Anterior cingulate cortex (tissue), 58 donors: Measurements from ENCODE around the gene KLK5.
"Not testable (repeated sequence)": the region's sequence is repeated elsewhere in the genome, so short reads cannot be mapped to it uniquely, and the experiment has no call there.

Source experiments
- DNase-seq, 58 donors: peaks; one replicate each; lab custom pipeline; 2025; lab: John Stamatoyannopoulos, UW

The KLK5 gene, protein sequence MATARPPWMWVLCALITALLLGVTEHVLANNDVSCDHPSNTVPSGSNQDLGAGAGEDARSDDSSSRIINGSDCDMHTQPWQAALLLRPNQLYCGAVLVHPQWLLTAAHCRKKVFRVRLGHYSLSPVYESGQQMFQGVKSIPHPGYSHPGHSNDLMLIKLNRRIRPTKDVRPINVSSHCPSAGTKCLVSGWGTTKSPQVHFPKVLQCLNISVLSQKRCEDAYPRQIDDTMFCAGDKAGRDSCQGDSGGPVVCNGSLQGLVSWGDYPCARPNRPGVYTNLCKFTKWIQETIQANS

DNA sequence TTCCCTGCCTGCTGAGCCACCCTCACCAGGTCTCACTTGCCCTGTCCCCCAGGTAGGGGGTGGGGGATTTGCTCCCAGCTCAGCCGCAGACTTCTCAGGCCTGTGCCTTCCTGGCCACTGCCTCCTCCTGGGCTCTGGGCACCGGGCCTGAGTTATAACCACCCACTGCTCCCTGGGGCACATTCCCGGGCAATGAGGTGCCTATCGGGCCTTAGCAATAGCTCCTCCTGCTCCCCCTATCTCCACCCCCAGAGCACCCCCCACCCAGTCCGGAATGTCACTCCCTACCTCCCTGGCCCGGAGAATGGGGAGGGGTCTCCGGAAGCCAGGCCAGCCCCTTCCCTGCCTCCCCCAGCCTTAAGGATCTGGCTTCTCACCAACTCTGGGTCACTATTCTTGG is at the start of gene KLK5:
Gene KLK5 (minus strand): TSS at position 129 of the 400 bp plus-strand sequence. CDS start 381 bp downstream, outside the sequence.
- DNase-seq, result no peak

DNA sequence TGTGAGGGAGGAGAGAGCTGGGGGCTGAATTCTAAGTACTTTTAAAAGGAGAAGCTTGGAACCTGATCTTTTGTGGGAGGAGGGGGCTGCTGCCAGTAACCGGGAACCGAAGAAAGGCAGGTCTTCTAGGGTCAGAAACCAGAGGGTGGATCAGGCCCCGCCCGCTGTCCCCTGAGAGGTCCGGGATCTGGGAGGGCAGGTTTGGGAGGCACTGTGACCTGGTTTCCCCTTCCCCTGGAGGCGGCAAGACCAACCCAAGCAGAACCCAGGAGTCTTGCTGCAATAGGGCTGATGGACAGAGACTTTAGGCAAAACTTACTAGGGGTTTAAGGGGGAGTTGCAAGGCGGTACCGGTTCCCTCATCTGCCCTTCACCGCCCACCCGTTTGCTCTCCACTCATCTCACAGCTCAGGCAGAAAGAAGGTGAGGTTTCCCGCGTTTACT is 49.3 kb upstream of the KLK5 start:
- DNase-seq, result no peak

DNA sequence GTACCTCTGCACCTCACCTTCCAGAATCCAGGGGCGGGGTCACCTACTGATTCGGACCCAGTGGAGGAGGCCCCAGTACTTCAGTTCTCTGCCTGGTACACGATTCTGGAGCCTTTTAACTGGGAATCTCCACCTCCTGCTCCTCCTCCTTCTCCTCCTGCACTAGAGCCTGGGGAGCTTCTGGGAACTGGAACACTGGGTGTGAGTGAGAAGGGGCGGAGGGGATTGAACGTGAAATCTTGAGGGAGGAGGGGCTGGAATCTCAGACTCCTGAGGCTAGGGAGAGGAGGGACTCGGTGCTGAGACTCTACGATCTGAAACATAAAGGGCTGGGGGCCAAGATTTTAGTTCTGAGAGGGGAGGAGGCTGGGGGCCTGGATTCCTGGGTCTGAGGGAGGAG is 48.7 kb upstream of the KLK5 start, which contains the start of gene KLK8:
Gene KLK8 (minus strand): TSS at position 90 of the 400 bp plus-strand sequence. CDS start 437 bp downstream, outside the sequence.
- DNase-seq, result no peak

DNA sequence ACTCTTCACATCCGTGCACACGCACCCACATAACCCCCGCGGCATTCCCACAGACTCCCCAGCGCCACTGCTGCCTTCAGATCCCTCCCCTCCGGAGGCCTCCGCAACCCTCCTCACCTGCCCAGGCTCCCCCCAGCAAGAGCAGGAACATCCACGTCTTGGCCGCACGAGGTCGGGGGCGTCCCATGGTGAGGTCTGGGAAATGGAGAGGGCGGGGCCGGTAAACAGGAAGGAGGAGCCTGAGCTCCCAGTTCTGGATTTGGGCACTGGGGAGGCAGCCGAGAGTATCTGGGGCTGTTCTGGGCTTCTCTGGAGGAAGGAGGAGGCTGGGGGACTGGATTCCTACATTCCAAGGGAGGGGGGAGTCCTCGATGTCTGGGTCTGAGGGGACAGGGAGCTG is 48.1 kb upstream of the KLK5 start:
- DNase-seq, result no peak

DNA sequence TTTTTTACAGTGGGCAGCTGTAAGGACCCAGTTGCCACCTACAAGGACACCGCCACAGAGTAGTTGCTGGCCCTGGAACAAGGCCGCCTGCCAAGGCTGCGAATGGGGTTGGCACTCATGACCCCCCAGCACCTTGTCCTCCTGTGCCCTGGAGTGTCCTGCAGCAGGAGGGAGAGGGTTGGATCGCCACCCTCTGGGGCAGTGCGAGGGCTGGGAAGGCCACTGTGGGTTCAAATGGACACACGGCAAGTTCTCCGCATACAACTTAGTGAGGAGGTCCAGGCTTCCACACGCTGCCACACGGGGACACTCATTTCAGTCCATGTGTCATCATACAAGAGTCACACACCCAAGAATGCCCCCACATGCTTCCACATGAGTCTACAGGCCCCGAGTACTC is 47.6 kb upstream of the KLK5 start:
- no peak for DNase-seq

DNA sequence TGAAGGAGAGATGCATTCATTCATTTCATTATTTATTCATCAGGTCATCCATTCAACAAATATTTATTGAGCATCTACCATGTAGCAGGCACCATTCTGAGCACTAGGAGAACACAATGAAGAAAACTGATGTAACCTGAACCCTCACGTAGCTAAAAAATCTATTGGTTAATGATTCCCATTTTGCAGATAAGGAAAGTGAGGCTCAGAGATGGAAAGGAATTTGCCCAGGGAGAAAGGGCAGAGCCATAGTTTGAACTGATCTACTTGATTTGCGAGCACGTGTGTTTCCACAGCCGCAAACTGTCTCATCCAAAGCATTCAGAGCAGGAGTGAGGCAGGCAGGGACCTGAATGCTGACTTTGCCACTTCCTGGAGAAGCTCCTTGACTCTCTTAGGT is 45.8 kb upstream of the KLK5 start:
- no peak for DNase-seq

DNA sequence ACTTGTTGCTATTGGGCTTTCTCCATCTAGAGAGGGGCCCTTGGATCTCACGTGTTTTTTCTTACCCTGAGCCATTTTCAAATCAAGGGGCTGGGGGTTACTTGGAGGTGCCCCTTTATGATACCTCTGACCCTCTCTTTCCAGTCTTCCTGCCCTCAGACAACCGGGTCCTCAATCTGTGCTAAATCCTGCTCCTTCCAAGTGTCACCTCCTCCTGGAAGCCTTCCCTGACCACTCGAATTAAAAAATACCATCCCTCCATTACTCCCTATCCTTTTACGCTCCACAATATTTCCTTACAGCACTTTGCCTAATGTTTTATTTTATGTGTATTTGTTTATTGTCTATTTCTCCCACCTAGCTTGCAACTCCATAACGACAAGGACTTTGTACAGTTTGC is 45.2 kb upstream of the KLK5 start:
- DNase-seq, result no peak

DNA sequence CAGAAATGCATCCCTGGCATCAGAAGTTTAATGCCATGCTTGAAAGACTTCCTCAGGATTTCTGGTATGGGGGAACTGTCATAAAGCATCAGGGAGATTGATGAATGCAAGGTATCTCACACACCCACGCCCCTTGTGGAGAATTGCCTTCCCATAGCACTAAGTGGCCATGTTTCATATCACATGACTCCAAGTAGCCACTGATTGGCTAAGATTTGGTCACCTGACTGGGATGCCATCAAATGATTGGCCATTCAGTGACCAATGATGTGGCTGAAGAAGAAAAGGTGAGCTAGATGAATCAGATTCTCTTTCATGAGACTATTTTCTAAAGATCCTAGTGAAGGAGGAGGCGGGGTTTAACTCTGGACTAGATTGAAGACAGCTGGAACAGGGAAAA is 41.3 kb upstream of the KLK5 start:
- DNase-seq, result no peak

DNA sequence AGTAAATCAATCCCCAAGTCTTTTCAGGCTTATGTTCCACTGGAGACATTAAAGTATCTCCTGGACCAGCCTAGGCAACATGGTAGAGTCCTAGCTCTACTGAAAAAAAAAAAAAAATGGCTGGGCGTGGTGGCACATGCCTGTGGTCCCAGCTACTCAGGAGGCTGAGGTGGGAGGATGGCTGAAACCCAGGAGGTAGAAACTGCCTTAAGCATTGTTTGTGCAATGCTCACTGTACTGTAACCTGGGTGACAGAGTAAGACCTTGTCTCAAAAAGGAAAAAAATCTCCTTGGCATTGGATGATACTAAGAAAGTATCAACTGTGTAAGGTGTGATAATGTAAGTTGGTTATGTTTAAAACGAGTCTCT is 39.8 kb upstream of the KLK5 start:
- DNase-seq, result no peak

DNA sequence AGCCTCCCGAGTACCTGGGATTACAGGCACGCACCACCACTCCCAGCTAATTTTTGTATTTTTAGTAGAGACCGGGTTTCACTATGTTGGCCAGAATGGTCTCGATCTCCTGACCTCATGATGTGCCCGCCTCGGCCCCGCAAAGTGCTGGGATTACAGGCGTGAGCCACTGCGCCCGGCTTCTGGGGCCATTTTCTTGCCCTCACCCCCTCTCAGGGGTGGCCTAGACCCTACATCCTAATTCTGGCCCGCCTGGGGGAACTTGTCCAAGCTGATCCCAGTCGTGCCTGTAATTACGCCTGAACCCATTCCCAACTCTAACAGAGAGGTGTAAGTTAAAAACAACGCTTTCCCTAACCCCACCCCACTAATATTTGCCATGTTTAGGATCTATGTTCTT is 31.6 kb upstream of the KLK5 start:
- DNase-seq, result not testable (repeated sequence)

DNA sequence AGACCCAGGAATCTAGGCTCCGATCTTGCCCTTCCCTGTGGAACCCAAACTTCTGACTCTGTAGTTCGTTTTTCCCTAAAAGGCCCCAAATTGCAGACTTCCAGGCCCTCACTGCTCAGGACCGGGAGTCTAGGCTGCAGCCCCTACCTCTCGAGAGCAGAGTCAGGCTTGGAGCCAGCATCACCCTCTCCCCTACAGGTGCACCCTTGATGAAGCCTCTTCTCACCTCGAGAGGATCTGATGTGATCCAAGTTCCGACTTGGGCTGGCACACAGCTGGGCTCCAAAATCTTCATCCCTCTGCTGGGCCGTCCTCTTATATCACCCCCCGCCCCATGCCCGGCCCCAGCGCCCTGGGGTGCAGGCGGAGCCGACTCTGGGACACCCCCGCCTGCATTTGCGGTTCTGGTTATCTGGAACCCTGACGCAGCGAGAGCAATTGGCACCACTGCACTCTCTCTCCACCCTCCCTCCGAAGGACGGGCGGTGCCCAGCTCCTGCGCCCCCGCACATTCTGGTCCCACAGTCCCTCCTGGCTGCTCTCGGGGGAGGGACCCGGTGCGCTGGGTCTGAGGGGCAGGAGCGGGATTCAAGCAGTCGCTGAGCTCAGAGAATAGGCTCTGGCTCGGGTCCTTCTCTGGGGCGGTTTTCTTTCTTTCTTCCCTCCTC is 30.9 kb upstream of the KLK5 start, which contains the start of gene KLK7:
Gene KLK7 (minus strand): TSS at position 293 of the 668 bp plus-strand sequence. CDS start 1,518 bp downstream, outside the sequence.
- DNase-seq, result peak in 9 of 58 donors; percentile 5 to 31 (median 13)

DNA sequence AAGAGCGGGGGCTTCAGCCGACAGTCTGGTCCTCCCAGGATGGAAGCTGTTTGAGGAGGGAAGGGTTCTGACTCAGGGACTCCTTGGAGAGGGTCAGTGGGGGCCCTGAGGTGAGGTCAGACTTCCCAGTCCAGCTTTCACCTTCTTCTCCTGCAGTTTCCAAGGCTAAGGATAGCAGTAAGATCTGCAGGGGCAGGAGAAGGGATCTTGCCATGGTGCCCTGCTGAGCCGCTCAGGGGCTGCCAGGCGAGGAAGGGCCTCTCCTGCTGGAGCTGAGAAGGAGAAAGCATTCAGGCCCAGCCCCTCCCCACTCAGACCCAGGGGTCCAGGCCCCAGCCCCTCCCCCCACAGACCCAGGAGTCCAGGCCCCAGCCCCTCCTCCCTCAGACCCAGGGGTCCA is 29.3 kb upstream of the KLK5 start:
- DNase-seq, result no peak

DNA sequence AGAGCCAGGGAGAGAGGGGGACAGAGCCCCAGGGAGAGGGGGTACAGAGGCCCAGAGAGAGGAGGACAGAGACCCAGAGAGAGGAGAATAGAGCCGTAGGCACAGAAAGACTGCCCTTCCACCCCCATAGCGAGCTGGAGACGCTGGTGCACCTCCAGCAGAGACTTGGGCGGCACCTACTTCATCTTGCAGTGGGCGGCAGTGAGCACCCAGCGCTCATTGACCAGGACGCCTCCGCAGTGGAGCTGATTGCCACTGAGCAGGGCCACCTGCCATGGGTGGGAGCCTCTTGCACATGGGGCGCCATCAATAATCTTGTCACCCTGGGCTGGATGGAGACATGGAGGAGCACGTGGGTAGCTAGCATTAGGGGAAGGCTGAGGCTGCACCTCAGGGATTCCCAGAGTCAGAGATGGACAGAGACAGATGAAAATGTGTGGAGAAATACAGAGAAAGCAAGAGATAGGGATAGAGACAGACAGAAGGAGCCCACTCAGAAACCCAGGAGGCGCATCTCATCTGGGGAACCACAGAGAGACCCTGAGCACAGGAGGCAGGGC is 28.8 kb upstream of the KLK5 start:
- DNase-seq, result peak in 3 of 58 donors; percentile 0 to 25 (median 8)

DNA sequence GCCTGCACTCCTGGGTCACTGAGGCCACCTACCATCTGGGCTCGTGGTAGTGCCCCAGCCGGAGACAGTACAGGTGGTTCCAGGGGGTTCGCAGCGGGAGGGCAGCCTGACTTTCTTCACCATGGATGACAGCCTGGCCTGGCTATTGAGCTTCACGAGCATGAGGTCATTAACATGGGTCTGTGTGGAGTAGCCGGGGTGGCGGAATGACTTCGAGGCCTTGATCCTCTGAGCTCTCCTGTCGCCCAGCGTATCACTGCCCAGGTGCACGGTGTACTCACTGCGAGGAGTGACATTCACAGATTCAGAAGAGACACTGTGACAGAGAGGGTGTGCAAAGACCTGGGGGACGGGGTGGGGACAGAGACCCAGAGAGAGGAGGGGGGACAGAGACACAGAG is 27.4 kb upstream of the KLK5 start:
- DNase-seq, result no peak

DNA sequence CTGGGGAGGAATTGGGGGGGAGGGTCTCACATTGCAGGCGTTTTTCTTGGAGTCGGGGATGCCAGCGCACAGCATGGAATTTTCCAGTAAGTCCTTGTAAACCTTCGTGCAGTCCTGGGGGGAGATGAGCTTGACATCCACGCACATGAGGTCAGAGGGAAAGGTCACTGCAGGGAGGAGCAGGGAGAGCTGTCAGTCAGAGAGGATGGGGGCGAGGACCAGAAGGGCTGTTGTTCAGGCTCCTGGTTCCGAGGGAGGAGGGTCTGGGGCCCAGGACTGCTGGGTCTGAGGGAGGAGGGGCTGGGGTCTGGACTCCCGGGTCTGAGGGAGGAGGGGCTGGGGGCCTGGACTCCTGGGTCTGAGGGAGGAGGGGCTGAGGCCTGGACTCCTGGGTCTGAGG is 26.9 kb upstream of the KLK5 start:
- DNase-seq, result no peak

DNA sequence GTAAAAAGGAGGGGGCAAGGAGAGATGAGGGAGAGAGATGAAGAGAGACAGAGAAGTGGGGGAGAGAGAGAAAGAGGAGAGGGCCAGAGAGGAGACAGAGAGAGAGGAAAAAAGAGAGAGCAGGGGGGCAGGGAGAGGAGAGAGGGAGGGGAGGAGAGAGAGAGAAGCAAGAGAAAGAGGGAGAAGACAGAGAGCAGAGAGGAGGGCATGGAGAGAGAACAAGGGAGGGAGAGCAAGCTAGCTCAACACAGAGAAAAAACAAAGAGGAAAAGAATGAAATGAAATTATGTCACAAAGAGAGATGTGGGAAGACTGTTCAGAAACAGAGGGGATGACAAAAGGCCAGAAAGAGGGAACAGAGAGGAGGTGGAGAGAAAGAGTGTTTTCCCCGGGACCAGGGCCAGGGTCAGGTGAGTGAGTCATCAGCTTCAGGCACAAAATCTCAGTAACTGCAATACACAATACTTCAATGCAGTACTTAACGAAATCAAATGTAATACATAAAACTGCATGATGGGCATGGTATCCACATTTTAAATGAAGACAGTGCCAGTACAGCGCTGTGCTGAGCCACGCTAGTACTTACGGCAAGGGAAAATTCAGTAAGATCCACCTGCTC is 26.0 kb upstream of the KLK5 start:
- no peak for DNase-seq

DNA sequence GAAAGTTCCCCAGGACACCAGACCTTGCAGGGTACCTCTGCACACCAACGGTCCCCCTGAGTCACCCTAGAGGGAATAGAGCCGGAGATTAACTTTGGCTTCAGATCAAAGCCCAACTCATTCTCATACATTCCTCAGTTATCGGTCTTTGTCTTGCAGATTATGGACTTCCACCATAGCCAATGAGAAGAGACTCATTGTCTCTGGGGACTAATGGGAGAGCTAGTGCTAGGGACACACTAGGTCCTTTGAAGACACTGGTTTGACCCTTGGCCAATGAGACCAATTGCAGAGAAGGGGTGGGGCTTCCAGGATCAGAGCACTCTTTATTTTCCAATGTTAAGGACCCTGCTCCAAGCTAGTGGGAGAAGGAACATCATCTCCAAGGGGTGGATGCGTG is 24.8 kb upstream of the KLK5 start:
- no peak for DNase-seq

DNA sequence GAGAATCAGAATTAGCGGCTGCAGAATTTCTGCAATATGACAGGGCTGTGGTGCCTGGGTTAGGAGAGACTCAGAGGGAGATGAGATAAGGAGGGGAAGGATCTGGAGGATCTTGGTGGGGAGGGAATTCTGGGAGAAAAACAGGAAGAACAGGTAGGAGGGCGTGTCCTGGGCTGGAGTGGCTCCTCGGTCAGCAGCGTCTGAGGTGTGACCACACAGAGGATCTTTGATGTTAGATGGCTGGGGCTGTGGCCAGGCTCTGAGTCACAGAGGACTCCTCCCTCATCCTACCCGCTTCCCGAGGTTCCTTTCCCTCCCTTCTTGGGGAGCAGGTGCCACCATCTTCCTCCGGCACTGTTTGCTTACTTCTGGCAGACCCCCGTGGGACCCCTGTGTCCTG is 22.9 kb upstream of the KLK5 start:
- DNase-seq, result no peak

DNA sequence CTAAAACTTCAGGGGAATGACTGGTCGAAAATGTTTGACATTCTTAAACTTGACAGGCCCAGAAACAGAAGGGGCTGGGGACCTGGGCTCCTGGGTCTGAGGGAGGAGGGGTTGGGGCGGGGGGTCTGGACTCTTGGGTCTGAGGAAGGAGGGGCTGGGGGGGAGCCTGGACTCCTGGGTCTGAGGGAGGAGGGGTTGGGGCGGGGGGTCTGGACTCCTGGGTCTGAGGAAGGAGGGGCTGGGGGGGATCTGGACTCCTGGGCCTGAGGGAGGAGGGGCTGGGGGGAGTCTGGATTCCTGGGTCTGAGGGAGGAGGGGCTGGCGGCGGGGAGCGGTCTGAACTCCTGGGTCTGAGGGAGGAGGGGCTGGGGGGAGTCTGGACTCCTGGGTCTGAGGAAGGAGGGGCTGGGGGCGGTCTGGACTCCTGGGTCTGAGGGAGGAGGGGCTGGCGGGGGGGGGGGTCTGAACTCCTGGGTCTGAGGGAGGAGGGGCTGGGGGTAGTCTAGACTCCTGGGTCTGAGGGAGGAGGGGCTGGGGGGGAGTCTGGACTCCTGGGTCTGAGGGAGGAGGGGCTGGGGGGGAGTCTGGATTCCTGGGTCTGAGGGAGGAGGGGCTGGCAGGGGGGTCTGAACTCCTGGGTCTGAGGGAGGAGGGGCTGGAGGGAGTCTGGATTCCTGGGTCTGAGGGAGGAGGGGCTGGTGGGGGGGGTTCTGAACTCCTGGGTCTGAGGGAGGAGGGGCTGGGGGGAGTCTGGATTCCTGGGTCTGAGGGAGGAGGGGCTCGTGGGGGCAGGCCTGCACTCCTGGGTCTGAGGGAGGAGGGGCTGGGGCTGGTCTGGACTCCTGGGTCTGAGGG is 22.1 kb upstream of the KLK5 start:
- no peak for DNase-seq

DNA sequence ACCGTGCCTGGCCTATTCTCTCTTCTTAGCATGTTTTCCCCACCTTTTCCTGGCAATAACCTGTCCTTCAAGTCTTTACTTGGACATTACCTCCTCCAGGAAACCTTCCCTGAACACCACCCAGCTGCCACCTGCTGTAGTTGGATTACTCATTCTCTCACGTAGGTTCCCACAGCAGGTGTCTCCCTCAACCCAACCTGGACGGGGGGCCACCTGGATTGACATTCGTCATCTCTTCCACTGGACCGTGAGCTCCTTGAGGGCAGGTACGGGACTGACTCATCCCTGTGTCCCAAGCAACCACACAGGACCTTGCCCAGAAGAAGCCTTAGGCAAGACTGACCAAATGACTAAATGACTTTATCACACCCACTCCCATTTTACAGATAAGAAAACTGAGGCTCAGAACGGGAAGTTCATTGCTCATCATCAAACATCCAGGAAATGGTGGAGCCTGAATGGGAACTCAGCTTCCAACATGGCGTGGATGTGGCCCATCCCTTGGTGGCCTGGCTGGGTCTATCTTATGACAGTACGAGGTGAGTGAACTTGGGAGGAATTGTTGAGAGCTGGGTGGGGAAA is 20.0 kb upstream of the KLK5 start:
- DNase-seq, result no peak
